ENCODE measurements around the gene RBM44.
A peak's percentile ranks its signal among the peaks of the same experiment; 100 is the strongest.
"Not testable (repeated sequence)": the region's sequence is repeated elsewhere in the genome, so short reads cannot be mapped to it uniquely, and the experiment has no call there.

RBM44 gene, protein sequence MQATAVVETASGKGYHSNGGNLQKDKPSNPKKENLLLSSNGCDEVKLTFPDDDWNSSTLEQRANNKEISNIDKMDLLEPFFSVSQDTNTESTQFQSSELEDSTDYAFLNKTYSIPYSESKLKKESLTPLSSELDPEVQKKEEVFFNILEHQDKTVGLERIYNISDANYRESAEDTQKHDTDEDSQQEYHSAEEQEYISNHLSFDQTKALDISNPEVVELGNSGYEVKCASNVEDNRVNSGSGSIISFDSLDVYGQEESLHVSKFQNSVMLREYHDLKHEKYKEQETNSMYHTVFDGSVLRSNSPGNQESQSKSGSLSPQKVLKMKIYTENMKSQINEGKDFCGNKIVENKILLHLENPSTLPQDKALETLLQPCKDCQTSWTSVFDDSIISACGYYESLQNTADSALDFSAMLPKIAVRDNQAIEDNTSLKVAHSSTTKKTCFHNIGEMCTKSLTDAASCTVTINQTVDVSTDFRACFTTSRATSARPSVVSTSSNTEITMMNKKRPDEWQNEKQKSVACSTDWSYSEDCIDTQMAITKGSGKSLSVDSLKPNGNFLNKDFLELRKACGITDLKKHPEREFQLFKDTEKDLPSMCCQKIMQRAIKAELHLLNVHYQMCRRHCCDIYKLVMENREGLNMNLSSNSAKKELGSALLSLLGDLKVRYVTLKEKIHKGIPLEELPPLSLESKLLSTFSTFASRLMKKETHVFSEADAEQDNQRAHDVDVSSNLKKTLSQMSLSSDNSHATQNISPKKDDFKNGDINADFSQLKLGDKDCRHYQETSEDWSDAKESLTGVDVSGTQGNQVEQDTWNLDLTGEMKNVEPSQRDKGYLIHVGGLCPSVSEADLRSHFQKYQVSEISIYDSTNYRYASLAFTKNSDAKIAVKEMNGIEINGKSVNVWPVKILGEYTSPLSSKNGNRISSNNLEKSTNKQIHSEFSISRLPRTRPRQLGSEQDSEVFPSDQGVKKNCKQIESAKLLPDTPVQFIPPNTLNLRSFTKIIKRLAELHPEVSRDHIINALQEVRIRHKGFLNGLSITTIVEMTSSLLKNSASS

DNA sequence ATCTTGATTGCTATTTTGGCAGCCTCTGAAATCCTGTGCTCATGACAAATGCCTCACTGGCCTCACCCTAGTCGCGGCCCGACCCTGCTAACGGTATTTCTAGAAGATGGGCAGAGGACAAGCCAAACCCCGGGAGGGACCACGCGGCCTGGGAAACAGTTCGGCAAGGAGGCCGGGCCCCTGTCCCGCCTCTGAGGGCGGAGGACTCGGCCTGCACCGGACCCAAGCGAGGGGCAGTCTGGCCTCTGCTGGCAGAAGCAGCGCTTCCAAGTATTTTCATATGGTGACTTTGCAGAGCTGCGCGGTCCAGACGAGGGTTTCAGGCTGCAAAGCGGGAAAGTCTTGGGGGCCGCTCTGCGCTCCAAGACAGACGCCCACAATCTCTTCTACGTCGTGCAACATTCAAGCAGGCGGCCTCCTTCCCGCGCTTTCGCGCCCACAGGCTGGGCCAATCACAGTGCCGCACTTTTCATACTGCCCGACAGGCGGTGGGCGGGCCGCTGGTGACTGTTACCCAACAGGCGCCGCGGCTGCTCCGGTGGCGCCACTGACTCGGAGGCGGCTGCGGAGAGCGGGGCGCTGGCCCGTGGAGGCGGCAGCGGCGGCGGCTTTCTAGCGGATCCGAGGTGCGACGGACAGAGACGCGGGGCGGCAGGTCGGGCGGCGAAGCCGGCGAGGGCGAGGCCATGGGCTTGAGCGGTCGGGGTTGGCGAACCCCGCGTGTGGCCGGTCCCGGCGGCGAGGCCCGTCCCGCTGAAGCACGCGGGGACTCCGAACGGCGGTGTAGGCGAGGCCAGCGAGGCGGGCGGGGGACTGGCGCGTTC lies at the start of gene RBM44:
Gene RBM44, plus strand, starts transcription at position 544 of the 824 bp plus-strand sequence. CDS start 14,831 bp downstream, outside the sequence.
- no peak within 1 kb of the TSS for H3K4me3 ChIP-seq
- H3K27ac ChIP-seq: no peak within 1 kb of the TSS

DNA sequence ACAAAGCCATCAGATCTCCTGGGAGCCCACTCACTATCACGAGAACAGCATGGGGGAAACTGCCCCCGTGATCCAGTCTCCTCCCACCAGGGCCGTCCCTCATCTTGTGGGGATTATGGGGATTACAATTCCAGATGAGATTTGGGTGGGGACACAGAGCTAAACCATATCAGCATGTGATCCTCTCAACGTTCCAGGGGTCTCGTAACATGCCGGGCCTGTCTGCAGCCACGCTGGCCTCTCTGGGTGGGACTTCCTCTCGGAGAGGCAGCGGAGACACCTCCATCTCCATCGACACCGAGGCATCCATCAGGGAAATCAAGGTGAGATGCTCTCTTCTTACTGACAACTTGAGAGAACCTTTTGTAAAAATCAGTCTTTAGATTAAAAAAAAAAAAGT lies 49.6 kb upstream of the RBM44 start:
- Histone ChIP-seq H3K27ac (no peak overlapping the region), H3K4me3 (no peak overlapping the region)

DNA sequence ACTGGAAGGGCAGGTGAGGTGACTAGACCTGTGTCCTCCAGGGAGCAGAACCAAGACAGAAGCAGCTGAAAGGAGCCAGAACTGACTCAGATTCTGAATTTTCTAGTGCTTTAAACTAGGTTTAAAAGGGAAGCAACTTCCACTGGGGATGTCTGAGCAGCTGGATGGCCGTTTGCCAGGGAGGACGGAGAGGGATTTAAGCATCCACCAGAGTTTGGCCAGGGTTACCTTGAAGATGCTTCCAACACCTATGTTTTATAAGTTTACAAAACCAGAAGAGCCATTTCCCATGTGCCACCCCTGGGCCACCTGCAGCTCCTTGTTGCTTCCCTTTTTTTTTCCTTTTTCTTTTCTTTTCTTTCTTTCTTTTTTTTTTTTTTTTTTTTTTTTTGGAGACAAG lies 48.6 kb upstream of the RBM44 start:
- no peak overlapping the region for H3K4me3 ChIP-seq
- no peak overlapping the region for H3K27ac ChIP-seq

DNA sequence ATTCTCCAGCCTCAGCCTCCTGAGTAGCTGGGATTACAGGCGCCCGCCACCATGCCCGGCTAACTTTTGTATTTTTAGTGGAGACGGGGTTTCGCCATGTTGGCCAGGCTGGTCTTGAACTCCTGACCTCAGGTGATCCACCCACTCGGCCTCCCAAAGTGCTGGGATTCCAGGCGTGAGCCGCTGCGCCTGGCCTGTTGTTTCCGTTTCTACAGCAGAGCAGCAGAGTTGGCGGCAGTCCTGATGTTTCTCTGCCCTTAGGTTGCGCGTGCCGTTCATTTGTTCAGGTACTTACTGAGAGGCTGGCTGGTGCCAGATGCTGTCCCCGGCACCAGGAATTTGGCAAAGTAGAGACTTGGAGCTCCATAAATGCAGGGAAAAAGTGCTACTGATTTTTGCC lies 48.1 kb upstream of the RBM44 start:
- H3K4me3 ChIP-seq, H3K27ac ChIP-seq: not testable (repeated sequence)

DNA sequence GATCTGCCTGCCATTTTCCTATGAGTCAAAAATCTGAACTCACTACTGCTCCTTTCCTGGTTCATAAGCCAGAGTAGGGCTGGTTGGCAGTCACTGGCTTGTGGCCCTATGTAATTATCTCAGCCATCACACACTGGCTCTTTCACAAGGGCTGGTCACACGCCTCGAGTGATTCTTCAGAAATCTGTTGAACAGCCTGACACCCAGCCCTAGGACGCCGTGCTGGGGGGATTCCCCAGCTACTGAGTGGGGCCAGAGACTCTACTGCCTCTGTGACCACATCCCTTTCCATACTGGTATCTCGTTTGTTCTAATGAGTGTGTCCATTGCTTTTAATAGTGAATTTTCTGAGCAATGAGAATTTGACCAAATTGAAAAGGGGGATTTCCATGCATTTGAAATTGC lies 45.8 kb upstream of the RBM44 start:
- H3K4me3 ChIP-seq: no peak overlapping the region
- H3K27ac ChIP-seq: no peak overlapping the region

DNA sequence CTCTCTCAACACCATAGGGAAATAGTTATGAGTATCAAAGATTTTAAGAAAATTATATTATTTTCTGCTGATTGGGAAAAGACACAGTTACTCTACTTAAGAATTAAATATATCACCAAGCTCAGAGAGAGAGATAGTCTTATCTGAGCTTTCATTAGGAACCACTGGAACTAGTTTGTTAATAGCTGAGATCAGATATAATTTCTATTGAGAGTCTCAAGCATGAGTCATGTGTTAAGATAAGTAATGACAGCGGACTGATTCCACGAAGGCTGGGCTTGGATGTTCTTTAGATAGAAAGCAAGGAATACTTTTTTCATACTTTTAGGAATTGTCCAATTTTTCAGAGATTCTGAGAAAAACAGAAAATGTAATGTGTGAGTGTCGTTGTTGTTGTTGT lies 44.4 kb upstream of the RBM44 start:
- Histone ChIP-seq H3K4me3 (no peak overlapping the region), H3K27ac (no peak overlapping the region)

DNA sequence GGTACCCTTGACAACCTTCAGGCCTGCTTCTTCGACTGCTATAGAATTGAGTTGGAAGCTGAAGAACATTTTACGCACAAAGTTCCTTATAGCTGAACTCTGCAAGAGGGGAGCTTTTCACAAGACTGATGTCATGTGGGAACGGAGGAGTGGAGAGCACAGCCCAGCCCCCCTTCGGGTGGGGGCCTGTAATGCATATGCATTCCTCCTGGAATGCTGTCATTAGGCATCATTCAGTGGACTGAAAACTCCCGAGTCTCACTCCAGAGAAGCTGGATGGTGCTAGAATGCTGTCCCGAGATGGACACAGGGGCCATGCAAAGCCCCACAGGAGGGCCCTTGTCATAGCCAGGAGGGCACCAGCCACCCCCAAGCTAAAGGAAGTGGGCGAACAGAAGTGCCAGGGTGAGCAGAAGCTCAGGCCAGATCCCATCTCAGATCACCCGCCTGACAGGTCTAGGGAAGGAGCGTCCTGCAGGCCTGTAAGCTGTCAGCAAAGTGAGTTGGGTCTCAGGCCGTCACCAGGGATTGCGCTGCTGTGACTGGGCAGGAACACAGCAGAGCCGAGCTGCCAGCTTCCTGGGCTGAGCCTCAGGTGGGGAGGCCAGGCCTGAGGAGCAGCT lies 43.8 kb upstream of the RBM44 start:
- H3K4me3 ChIP-seq: no peak overlapping the region
- no peak overlapping the region for H3K27ac ChIP-seq

DNA sequence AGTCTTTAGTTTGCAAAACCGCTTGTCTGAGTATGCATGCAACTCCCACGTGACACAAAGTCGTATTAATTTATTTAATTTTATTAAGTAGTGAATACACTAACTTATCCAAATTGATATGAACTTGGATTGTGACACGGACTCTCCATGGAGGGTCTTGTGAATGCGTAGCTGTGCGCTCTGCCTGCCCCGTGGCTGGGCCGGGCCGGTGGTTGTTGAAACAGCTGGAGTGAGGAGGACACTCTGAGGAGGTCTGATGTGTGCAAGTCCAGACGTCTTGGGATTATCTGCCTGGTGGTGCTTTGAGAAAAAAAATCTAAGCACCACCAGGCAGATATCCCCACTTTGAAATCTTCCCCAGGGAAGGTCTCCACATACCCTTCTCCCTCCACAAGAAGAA lies 41.0 kb upstream of the RBM44 start:
- no peak overlapping the region for H3K27ac ChIP-seq
- no peak overlapping the region for H3K4me3 ChIP-seq

DNA sequence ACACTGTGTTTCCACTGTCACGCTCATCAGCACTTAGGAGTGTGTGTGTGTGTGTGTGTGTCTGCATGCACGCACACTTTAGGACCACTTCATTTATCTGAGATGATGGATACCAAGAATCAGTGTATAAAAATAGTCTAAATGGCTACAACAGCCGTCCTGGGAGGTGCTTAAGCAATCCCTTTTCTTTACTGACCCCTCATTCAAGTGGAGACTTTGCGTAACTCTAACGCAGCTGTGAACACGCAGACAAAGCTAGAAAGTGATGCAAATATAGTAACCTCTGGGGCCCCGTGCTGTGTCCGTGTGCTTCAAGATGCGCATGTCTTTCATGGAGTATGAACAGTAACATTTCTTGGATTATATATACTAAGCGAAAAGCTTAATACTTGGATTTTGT lies 40.4 kb upstream of the RBM44 start:
- Histone ChIP-seq H3K27ac (no peak overlapping the region), H3K4me3 (no peak overlapping the region)

DNA sequence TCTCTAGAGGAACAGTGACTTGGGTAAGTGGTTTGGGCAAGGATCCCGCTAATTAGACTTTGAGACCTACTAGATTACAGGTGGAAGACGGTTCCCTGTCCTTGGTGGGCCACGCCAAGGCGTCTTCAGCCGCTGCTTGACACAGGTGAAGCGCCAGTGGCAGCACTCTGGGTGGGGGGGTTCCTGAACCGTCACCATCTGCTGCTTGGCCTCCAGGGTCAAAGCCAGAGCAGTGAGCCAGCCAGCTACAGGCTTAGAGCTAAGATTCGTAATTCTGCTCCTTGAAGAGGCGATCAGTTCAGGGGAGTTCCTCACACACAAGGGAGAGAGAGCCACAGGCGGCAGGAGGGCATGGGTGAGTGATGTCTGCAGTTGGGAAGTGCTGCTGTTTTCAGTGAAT lies 39.4 kb upstream of the RBM44 start:
- no peak overlapping the region for H3K4me3 ChIP-seq
- H3K27ac ChIP-seq: no peak overlapping the region

DNA sequence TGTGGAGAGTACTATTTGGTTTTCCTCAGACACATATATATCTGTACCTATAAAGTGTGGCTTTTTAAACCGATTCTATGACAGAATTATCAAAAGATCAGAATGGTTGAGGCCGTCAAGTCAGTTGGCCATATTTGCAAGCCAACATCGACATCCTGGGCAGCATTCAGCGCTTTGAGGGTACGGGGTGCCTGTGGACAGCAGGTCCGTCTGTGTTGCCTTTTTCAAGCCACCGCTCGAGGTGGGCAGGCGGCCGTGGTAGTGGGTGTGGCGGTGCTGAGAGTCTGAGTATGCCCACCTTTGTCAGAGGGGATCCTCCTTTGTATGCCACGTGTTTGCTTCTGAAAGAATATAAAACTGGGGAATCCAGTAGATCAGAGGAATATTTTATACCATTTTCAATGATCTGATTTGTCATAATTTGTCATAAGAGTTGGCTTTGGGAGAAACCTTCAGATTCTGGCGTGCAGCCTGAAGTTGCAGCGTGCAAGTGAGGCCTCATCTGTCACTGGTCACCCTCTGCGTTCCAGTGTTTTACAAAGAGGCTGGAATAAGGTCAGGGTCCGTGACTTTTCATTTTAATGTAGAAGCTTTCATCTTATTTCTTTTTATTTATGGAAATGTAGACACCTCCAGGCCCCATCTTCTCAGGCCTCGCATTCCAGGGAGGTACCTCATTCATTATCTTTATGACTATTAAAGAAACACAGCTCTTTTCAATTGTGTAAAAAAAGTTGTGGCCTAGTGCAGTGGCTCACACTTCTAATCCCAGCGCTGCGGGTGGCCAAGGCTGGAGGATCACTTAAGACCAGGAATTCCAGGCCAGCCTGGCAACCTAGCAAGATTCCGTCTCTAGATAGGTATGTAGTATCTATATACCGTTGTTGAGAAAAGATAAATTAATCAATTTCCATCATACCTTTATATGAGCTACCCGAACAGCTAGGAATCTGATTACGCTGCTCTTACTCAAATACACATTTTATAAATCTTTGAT lies 37.8 kb upstream of the RBM44 start:
- no peak overlapping the region for H3K4me3 ChIP-seq
- H3K27ac ChIP-seq: no peak overlapping the region

DNA sequence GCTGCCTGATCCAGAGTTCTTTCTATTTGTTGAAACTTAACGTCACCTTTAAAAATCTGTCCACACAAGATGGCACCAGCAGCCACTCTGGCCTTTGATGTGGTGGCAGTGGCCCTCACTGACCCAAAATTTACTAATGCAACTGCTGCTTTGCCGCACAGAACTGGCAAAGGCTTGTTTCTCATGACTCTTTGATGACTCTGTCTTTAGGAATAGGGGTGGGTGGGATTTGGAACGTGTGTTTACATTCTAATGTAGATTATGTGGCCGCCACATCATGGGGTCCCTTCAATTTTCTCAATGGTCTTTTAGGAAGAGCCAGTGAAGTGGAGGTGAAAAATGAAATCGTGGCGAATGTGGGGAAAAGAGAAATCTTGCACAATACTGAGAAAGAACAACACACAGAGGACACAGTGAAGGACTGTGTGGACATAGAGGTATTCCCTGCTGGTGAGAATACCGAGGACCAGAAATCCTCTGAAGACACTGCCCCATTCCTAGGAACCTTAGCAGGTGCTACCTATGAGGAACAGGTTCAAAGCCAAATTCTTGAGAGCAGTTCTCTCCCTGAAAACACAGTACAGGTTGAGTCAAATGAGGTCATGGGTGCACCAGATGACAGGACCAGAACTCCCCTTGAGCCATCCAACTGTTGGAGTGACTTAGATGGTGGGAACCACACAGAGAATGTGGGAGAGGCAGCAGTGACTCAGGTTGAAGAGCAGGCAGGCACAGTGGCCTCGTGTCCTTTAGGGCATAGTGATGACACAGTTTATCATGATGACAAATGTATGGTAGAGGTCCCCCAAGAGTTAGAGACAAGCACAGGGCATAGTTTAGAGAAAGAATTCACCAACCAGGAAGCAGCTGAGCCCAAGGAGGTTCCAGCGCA lies 36.0 kb upstream of the RBM44 start:
- H3K27ac ChIP-seq: not testable (repeated sequence)

DNA sequence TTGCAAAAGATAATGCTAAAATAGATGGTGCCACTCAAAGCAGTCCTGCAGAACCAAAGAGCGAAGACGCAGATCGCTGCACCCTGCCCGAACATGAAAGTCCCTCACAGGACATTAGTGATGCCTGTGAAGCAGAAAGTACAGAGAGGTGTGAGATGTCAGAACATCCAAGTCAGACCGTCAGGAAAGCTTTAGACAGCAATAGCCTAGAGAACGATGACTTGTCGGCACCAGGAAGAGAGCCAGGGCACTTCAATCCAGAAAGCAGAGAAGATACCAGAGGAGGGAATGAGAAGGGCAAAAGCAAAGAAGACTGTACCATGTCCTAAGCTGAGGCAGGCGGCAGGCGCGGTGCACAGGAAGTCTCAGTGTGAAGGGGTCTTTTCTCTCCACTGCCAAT lies 34.8 kb upstream of the RBM44 start:
- Histone ChIP-seq H3K4me3 (no peak overlapping the region), H3K27ac (no peak overlapping the region)

More for the DNA sequence above, 36.0 kb upstream of the RBM44 start:
- H3K4me3 ChIP-seq: not testable (repeated sequence)

DNA sequence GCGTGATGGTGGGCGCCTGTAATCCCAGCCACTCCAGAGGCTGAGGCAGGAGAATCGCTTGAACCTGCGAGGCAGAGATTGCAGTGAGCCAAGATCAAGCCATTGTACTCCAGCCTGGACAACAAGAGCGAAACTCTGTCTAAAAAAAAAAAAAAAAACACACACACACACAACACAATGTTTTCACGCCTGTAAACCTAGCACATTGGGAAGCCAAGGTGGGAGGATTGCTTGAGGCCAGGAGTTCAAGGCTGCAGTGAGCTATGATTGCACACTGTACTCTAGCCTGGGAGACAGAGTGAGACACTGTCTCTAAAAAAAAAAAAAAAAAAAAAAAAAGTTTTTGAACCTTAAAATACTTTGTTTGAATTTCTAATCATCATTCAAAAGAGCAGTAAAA lies 33.5 kb upstream of the RBM44 start:
- not testable (repeated sequence) for H3K4me3 ChIP-seq, H3K27ac ChIP-seq

DNA sequence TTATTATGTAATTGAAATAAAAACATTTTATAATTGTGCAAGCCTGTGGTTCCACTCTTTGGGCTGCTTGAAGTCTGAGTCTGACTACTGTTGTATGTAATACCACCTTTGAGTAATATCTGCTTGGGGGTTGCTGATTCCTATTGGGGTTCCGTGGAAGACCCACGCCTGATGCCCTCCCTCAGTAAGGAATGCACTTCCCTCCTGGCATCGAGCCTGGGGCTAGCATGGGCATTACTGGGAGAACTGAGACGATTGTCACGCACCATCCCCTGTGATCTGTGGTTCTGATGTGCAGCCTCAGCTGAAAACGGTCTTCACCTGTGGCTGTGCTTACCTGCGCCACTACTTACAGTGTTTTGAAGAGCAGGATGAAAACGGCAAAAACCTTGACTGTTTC lies 32.7 kb upstream of the RBM44 start:
- no peak overlapping the region for H3K27ac ChIP-seq
- no peak overlapping the region for H3K4me3 ChIP-seq

DNA sequence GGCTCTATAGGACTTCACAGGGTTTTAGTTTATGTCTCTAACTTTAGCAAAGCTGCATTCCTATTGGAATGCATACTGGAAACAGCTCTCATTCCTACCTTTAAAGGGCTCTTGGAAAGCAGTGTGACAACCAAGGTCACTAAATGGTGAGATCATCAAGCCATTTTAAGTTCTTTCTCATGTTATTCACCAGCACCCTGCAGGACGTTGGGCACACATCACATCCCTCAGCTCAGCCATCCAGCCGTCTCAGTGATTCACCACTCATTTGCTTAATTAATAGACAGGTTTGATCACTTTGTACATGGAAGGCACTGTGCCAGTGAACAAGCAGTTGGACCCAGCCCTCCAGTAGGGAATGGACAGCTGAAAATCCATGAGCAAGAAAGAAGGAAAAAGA lies 32.2 kb upstream of the RBM44 start:
- H3K4me3 ChIP-seq: no peak overlapping the region
- H3K27ac ChIP-seq: no peak overlapping the region

DNA sequence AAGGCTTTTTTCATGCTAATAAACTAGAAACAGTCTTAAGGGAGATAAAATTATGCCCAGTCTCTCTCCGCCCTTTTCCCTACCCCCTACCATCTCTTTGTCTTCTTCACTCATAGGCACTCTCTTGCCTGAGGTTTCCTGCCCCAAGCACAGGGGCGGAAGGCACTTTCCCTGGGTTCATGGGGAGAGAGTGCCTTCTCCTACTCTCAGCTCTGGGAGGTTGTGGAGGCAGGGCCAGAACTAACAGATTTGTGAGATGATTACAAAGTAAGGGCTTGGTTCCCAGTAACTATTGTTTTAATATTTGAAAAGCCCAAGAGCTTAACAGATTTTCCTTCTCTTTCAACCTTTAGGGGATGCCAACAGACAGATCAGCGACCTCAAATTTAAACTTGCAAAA lies 26.1 kb upstream of the RBM44 start:
- Histone ChIP-seq H3K27ac (peak overlapping the region in 1 of 21 experiments; percentile 9), H3K4me3 (no peak overlapping the region)

Measured in skin epidermis (tissue), 12 donors.